NCI-H774 (cell line): ENCODE measurements around the gene MAP3K8.
"Not testable (repeated sequence)": the region's sequence is repeated elsewhere in the genome, so short reads cannot be mapped to it uniquely, and the experiment has no call there.

Source experiments
- DNase-seq: peaks from one replicate; lab custom pipeline; 2025; lab: John Stamatoyannopoulos, UW

The MAP3K8 gene

DNA sequence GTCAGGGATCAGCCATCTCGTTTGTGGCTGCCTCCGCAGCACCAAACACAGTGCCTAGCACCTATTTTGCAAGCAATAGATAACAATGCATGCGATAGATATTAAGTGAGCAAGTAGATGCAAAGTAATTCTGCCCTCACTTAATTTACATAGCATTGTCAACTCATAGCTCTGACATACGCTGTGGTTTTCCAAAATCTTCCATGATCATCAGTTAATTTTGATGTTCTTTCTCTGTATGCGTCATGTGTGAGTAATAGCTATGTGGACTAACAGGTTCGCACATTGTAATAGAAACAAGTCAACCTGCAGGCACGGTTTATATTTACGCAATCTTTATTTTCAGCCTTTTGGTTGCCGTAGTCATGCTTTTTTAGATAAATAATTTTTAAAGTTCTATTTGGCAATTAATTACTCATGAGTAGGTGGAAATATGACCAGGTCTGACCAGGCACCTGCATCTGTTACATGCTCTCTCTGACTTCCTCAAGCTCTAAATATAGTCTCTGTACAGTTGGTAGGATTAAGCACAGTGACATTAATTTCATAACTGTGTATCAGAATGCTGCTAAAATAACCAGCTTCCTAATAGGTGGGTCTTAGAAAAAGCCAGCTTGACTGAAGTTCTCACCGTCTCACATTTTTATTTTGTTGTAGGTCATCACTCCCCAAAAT, 13.3 kb downstream of the MAP3K8 start:
- no peak for DNase-seq

DNA sequence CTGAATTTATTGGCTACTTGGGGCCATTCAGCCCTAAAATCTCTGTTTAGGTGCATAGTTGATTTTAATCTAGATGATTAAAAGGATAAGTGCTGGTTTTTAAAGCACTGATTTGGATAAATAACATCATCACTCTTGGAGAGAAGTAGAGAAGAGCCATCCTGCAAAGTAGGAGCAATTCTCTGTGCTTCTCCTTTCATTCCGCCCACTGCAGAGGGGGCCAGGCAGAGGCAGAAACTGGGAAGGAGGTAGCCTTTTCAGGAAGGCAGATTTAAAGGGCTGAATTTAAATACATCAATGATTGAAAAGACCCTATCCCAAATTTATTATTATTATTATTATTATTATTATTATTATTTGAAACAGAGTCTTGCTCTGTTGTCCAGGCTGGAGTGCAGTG, 14.1 kb downstream of the MAP3K8 start:
- no peak for DNase-seq

DNA sequence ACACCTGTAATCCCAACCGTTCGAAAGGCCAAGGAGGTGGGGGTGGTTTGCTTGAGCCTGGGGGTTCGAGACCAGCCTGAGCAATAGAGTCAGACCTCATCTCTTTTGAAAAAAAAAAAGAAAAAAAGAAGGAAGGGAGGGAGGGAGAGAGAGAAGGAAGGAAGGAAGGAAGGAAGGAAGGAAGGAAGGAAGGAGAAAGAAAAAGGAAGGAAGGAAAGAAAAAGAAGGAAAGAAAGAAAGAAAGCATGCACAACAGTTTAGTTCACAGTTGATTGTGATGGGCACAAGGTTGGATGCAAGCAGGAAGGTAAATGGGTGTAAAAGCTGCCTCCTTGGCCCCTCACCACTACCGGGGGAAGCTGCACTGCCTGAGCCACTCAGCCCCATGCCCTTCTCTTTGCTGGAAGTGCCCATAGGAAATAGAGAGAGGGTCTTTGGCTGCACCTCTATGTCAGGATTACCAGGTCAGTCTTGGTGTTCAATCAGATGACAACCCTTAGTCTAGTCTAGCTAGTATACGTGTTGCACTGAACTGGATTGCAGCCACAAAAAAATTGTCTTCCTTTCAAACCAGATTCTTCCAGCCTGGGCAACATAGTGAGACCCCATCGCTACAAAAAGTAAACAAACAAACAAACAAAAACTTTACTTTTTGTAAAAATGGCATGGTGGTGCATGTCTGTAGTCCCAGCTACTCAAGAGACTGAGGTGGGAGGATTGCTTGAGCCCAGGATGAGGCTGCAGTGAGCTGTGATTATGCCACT, 20.0 kb downstream of the MAP3K8 start:
- no peak for DNase-seq

DNA sequence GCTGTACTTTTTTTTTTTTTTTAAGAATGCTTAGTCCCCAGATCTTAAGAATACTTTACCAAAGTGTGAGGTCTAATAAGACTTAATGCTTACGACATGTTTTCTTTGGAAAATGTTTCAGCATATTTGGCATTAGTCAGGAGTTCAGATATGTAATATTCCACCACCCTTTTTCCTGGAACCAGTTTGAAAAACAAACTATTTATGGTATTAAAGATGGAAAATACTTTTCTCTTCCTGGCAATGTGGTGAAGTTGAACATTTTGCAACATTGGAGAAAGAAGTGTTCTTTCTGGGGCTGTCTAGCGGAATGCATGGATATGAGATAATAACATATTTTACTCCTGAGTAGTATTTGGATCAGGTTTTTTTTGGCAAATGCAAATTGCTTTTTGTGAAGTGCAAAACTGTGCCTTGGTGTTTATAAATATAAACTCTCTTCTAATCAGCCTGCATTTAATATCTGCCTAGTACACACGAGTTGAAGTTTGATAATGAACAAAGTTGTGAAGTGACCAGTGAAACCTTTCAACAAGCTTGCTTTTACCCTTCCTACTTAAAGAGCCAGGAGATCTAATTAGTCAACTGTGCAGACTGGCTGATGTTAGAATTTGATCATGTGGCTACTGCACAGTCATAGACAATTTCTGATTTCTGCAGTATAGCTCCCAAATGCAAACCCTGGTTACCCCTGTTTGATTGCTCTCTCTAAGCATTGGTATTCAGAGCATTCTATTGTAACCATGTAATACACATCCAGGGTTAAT, 20.9 kb downstream of the MAP3K8 start:
- DNase-seq: no peak

DNA sequence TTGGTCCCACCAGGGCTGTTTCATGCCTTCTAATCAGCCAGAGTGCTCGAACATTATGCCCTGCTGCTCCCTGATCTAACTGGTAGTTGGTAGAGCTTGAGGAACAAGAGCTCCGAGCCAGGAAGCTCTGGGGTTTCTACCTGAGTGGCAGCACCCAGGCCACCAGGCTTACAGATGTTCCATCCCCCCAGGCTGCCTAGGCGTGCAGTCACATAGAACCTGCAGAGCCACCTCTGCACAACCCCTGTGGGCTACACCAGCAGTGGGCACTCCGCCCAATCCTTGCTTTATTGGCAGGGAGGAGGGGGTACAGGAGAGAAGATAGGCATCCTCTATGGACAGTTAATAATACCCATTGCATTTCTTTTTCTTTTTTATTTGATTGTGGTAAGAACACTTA, 21.8 kb downstream of the MAP3K8 start:
- DNase-seq: no peak

DNA sequence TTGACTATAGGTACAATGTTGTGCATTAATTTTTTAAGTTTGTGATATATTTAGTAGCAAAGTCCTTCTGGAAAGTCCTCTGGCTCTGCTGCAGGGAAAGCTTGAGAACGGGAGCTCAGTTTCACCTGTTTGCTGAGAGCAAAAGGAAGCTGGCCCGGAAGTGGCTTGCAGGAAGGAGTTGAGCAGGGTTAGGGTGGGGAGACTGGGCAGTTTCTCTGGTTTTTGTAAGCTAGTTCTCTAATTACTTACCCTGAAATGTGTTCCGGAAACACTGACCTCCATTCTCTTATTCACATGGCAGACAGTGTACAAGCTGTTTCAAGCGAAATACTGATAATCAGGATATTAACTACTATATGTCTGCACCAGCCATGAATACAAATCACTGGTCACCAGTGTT, 22.3 kb downstream of the MAP3K8 start:
- DNase-seq: no peak

DNA sequence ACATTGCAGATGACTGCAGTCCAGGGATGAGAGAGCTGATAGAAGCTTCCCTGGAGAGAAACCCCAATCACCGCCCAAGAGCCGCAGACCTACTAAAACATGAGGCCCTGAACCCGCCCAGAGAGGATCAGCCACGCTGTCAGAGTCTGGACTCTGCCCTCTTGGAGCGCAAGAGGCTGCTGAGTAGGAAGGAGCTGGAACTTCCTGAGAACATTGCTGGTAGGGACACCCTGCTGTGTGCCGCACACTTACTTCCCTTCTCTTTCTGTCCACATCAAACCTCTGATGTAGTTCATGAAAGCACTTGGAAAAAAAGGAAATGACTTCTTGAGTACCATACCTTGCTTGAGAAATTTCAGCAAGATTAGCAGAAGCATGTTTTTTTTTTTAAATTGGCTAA, 25.3 kb downstream of the MAP3K8 start:
- no peak for DNase-seq

DNA sequence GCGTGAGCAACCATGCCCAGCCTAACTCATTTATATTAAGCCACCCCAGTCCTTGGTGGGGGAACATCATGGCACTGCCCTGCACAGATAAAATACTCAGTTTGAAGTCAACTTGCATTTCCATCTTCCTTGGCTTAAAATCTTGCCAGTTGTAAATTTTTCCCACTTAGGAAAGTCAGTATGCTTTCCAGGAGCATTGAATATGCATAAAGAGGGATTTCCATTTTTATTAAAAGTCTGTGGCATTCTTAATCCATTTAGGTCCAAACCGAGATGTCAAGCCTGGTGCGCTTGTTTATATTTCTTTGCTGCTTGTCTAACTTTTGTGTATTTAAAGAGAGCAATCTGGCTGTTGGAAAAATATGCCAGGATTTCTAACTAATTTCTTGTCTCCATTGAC, 26.1 kb downstream of the MAP3K8 start:
- DNase-seq: no peak

DNA sequence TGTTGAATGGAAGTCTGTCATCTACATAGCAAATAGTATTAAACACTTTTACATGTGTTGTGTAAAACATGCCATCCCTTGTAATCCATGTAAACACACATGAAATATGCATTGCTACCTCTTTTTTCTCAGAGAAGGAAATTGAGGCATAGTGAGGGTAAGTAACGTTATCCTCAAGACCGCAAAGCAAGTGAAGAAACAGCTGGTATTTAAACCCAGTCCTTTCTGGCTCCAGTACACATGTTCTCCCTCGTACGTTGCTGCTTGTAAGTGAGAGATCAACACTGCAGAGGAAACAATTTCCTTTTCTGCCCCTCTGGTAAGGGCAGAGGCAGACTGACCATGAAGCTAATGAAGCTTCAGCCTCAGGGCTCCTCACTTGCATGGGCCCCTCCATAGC, 28.5 kb downstream of the MAP3K8 start:
- DNase-seq: no peak

DNA sequence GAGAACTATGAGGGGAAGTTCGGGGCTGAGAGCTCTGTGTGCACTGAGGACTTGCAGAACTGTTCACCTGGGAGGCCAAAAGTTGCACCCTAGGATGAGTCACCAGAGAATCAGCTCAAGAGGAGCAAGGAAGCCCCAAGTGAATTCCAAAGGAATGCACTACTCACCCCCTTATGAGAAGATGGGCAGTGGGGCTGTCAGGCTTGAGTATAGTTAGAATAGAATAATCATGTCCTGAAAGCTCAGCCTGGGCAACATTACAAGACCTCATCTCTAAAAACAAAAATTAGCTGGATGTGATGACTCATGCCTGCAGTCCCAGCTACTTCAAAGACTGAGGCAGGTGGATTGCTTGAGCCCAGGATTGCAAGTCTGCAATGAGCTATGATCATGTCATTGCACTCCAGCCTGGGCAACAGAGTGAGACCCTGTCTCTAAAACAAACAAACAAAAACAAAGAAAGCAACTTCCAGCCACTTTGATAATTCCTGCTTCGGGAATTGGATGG, 30.0 kb downstream of the MAP3K8 start:
- DNase-seq: no peak

DNA sequence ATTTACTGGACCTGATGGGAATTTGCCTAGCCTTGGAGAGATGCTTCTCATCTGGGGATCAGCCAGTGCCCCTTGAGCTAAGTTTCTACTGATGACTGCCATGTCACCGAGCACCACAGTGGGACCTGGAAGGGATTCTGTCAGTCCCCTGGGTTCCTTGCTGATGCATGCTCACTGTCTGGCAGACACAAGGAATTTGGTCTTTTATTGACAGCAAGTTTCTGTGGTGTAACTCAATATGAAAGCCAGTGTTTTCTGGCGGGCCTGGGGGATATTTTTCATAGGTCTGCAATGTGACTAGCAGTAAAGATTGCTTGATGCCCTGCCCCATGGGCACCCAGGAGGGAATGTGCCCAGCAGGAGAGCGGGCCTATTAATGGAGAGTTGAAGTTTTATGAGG, 30.7 kb downstream of the MAP3K8 start:
- DNase-seq: no peak

DNA sequence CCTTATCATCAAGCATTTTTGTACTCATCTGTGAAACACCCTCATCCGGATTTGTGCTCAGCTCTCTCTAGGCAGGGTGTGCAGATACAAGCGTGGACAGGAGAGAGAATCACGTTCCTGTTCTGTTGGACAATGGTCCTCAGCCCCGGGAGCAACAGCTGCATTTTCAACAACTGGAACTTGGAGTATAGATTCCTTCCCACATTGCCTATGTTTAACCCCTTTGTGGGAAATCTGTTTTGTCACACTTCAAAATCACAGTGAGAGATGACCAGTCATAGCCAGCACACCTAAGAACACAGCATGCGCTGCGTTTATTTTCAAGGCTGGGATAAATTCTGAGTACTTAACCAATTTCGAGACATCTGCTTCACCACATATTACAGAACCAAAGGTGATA, 32.5 kb downstream of the MAP3K8 start:
- DNase-seq: no peak

DNA sequence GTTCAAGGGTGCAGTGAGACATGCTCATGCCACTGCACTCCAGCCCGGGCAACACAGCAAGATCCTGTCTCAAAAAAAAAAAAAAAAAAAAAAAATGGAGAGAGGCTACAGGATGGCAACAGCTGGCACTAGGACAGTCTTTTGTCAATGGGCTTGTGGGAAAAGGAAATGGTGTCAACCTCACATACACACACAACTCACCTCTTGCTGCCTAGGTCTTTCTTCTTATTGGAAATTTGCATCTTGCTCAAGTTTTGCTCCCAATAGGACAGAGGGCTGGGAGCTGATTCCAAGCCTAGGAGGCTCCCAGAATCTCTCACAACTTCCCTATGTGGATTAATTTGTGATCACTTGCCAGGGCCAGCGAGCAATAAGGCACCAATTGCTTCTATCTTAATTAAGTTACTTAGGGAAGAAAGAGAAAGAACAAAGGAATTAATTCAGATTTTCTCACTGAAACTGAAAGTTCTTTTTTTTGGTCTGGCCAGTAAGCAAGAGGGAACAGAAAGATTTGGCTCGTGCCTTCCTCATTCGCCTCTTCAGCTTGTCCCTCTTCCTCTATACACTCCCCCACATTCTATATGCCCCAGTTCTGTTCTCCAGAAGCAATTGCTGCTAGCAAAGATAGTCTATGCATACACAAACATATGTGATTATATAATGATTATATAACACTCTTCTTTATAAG, 33.8 kb downstream of the MAP3K8 start:
- no peak for DNase-seq

DNA sequence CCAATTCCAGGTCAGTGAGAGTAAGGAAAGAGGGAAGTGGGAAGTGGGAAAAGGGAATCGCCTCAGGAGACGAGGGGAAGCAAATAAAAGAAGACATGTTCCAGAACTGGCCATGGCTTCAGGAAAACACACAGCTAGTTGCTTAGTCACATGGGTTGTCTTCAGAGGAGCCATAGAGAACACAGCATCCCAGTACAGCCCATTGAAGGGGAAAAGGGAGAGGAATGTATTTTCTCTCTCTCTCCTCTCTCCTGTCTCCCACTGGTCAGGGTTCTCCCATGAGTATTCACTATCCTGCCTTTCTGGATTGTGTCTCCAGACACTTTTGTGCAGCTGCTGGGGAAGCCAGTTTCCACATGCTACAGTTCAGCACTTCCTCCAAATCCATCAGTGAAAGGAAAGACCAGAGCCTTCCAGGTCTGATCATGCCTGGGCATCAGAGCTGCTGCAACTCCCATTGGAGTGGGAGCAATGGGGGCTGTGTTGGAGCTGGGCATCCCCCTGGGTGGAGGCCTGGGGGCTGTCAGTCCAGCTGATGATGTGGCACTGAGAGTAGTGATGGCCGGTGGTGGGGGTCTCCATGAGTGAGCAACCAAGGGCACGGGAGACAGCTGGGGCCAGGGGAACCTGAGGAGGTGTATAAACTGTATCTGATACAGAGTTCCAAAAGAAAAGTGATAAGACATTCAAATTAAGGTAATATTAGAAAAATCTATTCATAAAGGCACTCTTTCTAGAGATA, 38.6 kb downstream of the MAP3K8 start:
- no peak for DNase-seq

DNA sequence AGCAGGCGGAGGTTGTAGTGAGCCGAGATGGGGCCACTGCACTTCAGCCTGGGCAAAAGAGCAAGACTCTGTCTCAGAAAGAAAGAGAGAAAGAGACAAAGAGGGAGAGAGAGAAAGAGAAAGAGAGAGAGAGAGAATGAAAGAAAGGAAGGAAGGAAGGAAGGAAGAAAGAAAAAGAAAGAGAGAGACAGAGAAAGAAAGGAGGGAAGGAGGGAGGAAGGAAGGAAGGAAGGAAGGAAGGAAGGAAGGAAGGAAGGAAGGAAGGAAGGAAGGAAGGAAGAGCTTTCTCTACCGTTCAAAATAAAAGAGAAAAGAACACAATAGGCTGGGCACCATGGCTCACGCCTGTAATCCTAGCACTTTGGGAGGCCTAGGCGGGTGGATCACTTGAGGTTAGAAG, 41.5 kb downstream of the MAP3K8 start:
- DNase-seq: not testable (repeated sequence)

DNA sequence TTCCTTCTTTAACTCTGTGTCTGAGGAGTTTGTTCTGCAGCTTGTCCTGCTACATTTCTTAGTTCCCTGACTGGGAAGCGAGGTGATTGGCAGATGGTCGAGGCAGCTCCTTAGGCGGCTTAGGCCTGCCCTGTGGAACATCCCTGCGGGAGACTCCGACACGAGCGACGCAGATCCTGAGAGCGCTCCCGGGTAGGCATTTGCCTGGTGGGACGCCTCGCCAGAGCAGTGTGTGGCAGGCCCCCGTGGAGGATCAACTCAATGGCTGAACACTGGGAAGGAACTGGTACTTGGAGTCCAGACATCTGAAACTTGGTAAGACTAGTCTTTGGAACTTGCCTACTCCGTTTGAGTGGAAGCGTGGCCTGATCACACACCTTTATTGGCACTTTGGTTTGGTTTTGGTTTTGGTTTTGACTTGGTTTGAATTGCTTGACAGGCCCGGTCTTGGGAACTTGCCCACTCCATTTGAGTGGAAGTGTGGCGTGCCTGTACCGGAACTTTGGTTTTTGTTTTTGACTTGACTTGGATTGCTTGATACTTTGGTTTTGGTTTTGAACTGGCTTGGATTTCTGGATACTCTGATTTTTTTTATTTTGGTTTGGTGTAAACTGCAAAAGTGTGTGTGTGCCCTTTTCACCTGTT, 42.6 kb downstream of the MAP3K8 start:
- no peak for DNase-seq

DNA sequence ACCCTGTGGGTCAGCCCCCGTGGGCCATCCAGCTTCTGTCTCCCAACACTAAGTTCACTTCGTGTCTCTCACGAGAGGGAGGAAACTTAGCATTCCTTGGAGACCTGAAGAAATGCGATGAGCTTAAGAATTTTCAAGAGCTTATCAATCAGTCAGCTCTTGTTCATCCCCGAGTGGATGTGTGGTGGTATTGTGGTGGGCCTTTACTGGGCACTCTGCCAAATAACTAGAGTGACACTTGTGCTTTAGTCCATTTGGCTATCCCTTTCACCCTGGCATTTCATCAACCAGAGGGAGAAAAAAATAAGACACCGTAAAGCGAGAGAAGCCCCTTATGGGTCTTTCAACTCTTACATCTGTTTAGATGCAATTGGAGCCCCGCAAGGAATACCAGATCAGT, 45.5 kb downstream of the MAP3K8 start:
- not testable (repeated sequence) for DNase-seq

DNA sequence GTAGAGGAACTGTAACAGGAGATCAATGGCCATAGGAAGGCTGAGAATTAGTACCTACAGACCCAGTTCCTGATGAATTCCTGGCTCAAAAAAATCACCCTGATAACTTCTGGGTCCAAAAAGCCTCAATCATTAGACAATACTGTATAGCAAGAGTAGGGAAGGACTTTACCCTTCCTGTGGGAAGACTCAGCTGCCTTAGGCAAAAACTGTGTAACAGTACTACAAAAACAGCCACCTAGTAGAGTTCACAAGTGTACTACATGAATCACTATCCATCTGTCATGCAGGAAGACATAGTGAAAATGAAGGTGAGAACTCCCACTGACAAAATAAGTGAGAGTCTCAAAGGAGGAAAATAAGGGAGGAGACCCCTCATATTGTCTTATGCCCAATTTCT, 47.6 kb downstream of the MAP3K8 start:
- no peak for DNase-seq

DNA sequence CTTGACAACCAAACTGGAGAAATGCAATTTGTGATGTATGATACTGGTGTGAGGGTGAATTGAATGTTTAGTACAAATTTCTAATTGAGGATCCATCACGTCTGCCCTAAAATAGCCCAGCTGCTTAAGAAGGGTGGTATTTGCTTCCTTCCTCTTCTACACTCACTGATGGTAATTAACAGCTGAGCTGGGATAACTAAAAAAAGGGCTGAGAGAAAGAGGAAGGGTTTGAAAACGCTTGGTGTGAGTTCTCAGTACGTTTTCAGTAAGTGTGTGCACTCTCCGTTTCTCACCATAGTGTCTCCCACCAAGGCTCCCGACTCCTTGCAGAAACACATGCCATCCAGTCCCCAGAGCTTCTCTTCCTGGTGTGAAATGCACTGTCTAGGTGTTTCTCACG, 54.3 kb downstream of the MAP3K8 start:
- no peak for DNase-seq

DNA sequence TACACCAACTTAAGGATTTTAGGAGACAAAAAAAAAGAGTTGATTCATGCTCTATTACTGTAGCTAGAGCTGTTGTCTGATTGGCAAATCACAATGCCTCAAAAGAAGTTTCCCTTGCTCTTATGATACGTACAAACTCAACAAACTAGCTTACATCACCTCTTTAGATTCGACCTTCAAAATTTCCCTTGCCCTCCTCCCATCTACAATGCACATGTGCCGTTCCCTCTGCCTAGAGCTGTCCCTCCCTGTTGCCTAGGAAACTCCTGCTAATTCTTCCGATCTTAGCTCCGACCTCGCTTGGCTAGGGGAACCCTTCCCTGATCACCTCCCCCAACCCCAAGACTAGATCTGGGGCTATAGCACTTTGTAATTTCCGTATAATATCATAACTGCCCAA, 55.4 kb downstream of the MAP3K8 start:
- no peak for DNase-seq
